Central memory CD4-positive, alpha-beta T cell (primary cell): ENCODE results near the gene WFDC10A.
"Not testable (repeated sequence)": the region's sequence is repeated elsewhere in the genome, so short reads cannot be mapped to it uniquely, and the experiment has no call there.

Experiments used
- DNase-seq: peaks from one replicate; pipeline ENCODE4 v3.0.0; 2022

Gene WFDC10A

DNA sequence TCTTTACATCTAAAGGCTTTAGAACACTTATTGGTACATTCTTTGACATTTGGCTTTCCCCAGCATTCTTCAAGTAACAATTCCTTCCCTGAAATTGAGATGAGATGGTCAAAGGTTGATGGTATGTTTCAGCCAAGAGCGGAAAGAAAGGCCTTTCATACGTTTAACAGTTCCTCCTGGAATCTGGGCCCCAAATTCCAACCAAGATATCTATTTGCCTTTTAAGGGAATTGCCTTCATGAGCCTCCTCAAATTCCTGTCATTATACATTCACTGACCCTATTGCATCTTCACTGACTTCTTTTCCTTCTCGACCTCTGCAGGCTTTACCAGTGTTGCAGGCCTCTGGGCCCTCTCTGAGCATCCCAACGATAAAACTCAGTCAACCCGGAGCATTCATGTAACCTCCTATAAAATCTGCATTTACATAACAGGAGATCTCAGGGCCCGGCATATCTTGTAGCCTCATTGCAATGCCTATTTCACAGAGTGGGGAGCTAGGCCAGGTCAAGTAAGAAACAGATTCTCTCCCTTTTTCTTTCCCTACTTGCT is 19.8 kb downstream of the WFDC10A start:
- no peak for DNase-seq

DNA sequence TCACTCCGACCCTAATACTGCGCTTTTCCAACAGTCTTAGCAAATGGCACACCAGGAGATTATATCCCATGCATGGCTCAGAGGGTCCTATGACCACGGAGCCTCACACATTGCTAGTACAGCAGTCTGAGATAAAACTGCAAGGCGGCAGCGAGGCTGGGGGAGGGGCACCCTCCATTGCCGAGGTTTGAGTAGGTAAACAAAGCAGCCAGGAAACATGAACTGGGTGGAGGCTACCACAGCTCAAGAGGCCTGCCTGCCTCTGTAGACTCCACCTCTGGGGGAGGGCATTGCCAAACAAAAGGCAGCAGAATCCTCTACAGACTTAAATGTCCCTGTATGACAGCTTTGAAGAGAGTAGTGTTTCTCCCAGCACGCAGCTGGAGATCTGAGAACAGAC is 22.2 kb downstream of the WFDC10A start:
- DNase-seq = not testable (repeated sequence)

DNA sequence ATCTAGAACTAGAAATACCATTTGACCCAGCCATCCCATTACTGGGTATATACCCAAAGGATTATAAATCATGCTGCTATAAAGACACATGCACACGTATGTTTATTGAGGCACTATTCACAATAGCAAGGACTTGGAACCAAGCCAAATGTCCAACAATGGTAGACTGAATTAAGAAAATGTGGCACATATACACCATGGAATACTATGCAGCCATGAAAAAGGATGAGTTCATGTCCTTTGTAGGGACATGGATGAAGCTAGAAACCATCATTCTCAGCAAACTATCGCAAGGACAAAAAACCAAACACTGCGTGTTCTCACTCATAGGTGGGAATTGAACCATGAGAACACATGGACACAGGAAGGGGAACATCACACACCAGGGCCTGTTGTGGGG is 27.5 kb downstream of the WFDC10A start:
- DNase-seq = not testable (repeated sequence)

DNA sequence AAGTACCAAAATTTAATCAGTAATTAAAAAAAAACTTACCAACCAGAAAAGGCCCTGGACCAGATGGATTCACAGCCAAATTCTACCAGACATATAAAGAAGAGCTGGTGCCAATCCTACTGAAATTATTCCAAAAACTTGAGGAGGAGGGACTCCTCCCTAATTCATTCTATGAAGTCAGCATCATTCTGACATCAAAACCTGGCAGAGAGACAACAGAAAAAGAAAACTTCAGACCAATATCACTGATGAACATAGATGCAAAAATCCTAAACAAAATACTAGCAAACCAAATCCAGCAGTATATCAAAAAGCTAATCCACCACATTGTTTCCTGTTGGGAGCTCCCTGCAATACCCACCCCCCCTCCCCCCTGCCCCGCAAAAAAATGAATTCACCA is 40.6 kb downstream of the WFDC10A start, which contains the start of gene WFDC11:
TSS of gene WFDC11 (minus strand) at position 101 of the 400 bp plus-strand sequence. CDS start 19,639 bp downstream, outside the sequence.
- no peak for DNase-seq

DNA sequence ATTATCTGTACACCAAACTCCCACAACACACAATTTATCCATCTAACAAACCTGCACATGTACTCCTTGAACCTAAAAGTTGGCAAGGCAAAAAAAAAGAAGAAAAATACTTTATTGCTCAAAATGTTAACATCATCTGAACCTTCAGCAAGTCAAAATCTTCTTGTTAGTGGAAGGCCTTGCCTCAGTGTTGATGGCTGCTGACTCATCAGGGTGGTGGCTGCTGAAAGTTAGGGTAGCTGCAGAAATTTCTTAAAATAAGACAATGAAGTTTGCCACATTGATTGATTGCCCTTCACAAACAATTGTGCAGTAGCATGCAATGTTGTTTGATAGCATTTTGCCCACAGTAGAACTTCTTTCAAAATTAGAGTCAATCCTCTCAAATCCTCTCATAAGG is 43.2 kb downstream of the WFDC10A start:
- DNase-seq = no peak

DNA sequence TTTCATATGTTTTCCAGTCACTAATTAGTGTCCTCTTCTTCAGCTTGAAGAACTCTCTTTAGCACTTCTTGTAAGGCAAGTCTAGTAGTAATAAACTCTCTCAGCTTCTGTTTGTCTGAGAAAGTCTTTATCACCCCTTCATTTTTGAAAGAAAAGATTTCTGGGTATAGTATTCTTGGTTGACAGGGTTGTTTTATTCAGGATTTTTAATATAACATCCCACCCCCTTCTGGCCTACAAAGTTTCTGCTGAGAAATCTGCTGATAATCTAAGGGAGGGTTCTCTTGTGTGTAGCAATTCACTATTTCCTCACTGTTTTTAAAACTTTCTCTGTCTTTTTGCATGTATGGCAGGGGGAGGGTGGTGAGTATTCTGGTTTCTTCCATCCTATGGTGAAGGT is 50.1 kb downstream of the WFDC10A start:
- DNase-seq = no peak
